Left ventricle myocardium inferior (tissue), 1 donor: ENCODE measurements around the gene MROH2B. TPM values are rescaled to one million over a fixed set of nuclear protein-coding genes. Genes with fewer than 3 reads are reported as not detected.

ENCODE experiments used
- DNase-seq: peaks from one replicate; pipeline ENCODE4 v3.0.0-alpha.2; 2020
- H3K27ac ChIP-seq: fragments of 200-600 bp; replicated peaks from 2 replicates; pipeline ENCODE4 v1.8.0; 2021
- H3K27me3 ChIP-seq: fragments of 200-600 bp; 2 replicates; pipeline ENCODE4 v1.8.0; 2021; ENCODE audit warnings: low read depth
- H3K36me3 ChIP-seq: fragments of 200-600 bp; 2 replicates; pipeline ENCODE4 v1.8.0; 2021
- H3K4me1 ChIP-seq: fragments of 200-600 bp; 2 replicates; pipeline ENCODE4 v1.8.0; 2021
- H3K4me3 ChIP-seq: fragments of 200-600 bp; 2 replicates; pipeline ENCODE4 v1.8.0; 2021; ENCODE audit warnings: mild to moderate bottlenecking, moderate library complexity
- H3K9me3 ChIP-seq: fragments of 200-600 bp; replicated peaks from 2 replicates; pipeline ENCODE4 v1.8.0; 2021
- CTCF ChIP-seq: fragments of 200-600 bp; IDR thresholded peaks from 2 replicates; pipeline ENCODE4 v1.8.0; 2021; ENCODE audit warnings: antibody characterized with exemption, mild to moderate bottlenecking, borderline replicate concordance
- intact Hi-C: fragments of 100-400 bp; cut with micrococcal nuclease; formaldehyde crosslinking; loops from one replicate; pipeline ENCODE4 v1.11.0; 2022
- total RNA-seq: library from RNA; stranded (reverse); fragmentation: NEBNext Ultra II Directional; extraction: Animal tissue kit (Norgen Biotek cat#: 25700); gene quantifications from one replicate; pipeline ENCODE4 v1.2.1, GENCODE V29; 2021
- donor health status: DM: no; HTN: yes; CAD: no; lungs with severe emphysema.

Gene MROH2B
- total RNA-seq, 1 donor from 2014 or later = not detected

GRCh38 chr5:41003670-41004376 lies 67.3 kb downstream of the MROH2B start:
- H3K4me1 ChIP-seq = no peaks in the 10 kb centered on the region
- H3K27ac ChIP-seq = no peak overlapping the region
- no peak for DNase-seq
- H3K27me3 ChIP-seq = no peaks in the 10 kb centered on the region
- intact Hi-C loops = no loop called here
- no peak overlapping the region for H3K4me3 ChIP-seq
- no peak for TF ChIP-seq CTCF
- H3K9me3 ChIP-seq = no peaks in the 10 kb centered on the region
- no peaks in the 10 kb centered on the region for H3K36me3 ChIP-seq

- H3K4me3 ChIP-seq = no peak overlapping the region
- no peak for DNase-seq
- no peak overlapping the region for H3K27ac ChIP-seq
- intact Hi-C loops = no loop called here
- H3K27me3 ChIP-seq = no peaks in the 10 kb centered on the region
- no peak for TF ChIP-seq CTCF
- no peaks in the 10 kb centered on the region for H3K9me3 ChIP-seq
- H3K4me1 ChIP-seq = no peaks in the 10 kb centered on the region
- H3K36me3 ChIP-seq = no peaks in the 10 kb centered on the region
Observed at GRCh38 chr5:40999966-41000365, 71.2 kb downstream of the MROH2B start.

GRCh38 chr5:40999142-40999541 lies 72.0 kb downstream of the MROH2B start:
- no peak for DNase-seq
- Histone ChIP-seq H3K4me1 (no peaks in the 10 kb centered on the region), H3K27ac (no peak overlapping the region), H3K9me3 (no peaks in the 10 kb centered on the region), H3K36me3 (no peaks in the 10 kb centered on the region), H3K27me3 (no peaks in the 10 kb centered on the region), H3K4me3 (no peak overlapping the region)
- intact Hi-C loops = no loop called here
- no peak for TF ChIP-seq CTCF

GRCh38 chr5:40995801-40996586 lies 75.1 kb downstream of the MROH2B start:
- no peak for DNase-seq
- no peaks in the 10 kb centered on the region for H3K9me3 ChIP-seq
- no peaks in the 10 kb centered on the region for H3K36me3 ChIP-seq
- H3K4me1 ChIP-seq = peaks cover 13% of the 10 kb centered on the region
- TF ChIP-seq CTCF = no peak
- intact Hi-C loops = no loop called here
- no peak overlapping the region for H3K27ac ChIP-seq
- no peaks in the 10 kb centered on the region for H3K27me3 ChIP-seq
- no peak overlapping the region for H3K4me3 ChIP-seq

GRCh38 chr5:40991981-40992559 lies 79.1 kb downstream of the MROH2B start:
- Histone ChIP-seq H3K4me1 (peaks cover 24% of the 10 kb centered on the region), H3K4me3 (no peak overlapping the region), H3K27me3 (no peaks in the 10 kb centered on the region), H3K27ac (peak overlapping the region; percentile 87), H3K9me3 (peaks cover 3% of the 10 kb centered on the region), H3K36me3 (no peaks in the 10 kb centered on the region)
- intact Hi-C loops = no loop called here
- no peak for DNase-seq
- no peak for TF ChIP-seq CTCF
